Cardiac septum (tissue), 1 donor: ENCODE data around the gene ISL2. TPM values are rescaled to one million over a fixed set of nuclear protein-coding genes. Genes with fewer than 3 reads are reported as not detected.

Experiments used
- DNase-seq: peaks from one replicate; pipeline ENCODE4 v3.0.0-alpha.2; 2020; ENCODE audit warnings: low spot score
- intact Hi-C: fragments of 100-400 bp; cut with DNase I; formaldehyde crosslinking; loops from one replicate; pipeline ENCODE4 v1.14.0; 2022
- total RNA-seq: library from RNA; stranded (reverse); fragmentation: NEBNext Ultra II Directional; extraction: Animal tissue kit (Norgen Biotek cat#: 25700); gene quantifications from one replicate; pipeline ENCODE4 v1.2.1, GENCODE V29; 2021
- donor health status: DM: no; HTN: no; CAD: no.

ISL2 gene
- total RNA-seq, 1 donor from 2014 or later: not detected

DNA sequence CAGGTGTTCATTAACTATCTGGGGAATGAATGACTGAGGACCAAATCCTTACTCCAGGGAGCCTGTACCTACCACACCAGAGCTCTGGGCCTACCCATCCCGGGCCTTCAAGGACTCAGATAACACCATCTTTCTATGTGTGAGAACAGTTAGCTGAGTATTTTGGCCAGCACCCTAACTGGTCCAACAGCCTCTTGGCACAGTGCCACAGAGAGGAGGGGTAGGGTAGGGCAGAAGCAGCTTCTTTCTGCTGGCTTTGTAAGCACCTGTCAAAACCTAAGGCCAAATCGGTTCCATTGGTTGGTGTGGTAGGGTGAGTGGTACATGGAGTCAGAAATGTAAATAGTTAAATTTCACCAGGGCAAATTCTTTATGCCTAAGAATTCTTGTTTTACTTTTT, 26.7 kb downstream of the ISL2 start:
- intact Hi-C loops: no loop called here
- no peak for DNase-seq

GRCh38 chr15:76366714-76367113, 30.1 kb downstream of the ISL2 start:
- no peak for DNase-seq
- intact Hi-C loops: no loop called here

DNA sequence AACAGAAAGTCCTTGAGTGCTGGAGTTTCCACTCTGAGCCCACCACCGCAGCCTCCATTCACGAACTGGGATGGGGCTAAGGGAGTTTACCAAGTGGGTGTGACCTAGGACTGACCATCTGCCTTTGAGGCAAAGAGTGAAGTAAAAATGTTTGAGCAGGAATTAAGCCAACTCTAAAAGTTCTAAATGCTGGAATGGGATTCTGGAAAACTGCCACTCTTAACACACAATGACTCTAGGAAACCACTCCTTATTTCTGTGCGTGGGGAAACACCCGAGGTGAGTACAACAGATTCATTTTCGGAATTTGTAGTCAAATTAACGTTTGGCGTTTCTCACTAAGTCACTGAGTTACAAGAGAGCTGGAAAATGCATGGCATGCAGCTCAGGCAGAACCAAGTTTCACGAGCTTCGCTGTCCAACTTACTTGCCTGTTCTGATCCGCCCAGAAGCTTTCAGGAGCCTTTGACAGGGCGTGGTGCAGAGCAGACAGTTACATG, 31.6 kb downstream of the ISL2 start:
- DNase-seq: no peak
- intact Hi-C loops: no loop called here

- no peak for DNase-seq
- intact Hi-C loops: no loop called here
These were observed 39.5 kb downstream of the ISL2 start for GRCh38 chr15:76376029-76376428.

GRCh38 chr15:76376816-76377215, 40.2 kb downstream of the ISL2 start:
- DNase-seq: no peak
- intact Hi-C loops: no loop called here

DNA sequence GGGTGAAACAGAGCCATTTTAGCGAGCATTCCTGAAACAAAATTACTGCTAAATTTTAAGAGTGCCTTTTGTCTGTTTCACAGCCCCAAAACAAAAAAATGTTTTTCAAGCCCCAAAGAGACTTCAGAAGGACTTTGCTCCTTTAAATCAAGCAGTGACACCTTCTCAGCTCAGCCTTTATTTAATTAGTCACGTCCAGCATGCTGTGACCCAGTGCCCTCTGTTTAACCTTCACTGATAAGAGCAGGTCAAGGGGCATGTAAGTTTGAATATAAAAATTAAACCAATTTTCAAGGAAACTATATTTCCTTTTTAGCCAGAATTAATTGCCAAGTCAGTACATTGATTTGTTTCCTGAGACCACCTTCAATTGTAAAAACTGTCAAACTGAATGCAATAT, 40.6 kb downstream of the ISL2 start:
- intact Hi-C loops: no loop called here
- no peak for DNase-seq

GRCh38 chr15:76377751-76378150, 41.2 kb downstream of the ISL2 start:
- DNase-seq: no peak
- intact Hi-C loops: no loop called here

- intact Hi-C loops: no loop called here
- no peak for DNase-seq
These were observed 42.1 kb downstream of the ISL2 start for GRCh38 chr15:76378691-76379090.

GRCh38 chr15:76380249-76380648, 43.7 kb downstream of the ISL2 start:
- DNase-seq: no peak
- intact Hi-C loops: no loop called here

- DNase-seq: no peak
- intact Hi-C loops: no loop called here
These were observed 44.8 kb downstream of the ISL2 start for GRCh38 chr15:76381366-76381765.

DNA sequence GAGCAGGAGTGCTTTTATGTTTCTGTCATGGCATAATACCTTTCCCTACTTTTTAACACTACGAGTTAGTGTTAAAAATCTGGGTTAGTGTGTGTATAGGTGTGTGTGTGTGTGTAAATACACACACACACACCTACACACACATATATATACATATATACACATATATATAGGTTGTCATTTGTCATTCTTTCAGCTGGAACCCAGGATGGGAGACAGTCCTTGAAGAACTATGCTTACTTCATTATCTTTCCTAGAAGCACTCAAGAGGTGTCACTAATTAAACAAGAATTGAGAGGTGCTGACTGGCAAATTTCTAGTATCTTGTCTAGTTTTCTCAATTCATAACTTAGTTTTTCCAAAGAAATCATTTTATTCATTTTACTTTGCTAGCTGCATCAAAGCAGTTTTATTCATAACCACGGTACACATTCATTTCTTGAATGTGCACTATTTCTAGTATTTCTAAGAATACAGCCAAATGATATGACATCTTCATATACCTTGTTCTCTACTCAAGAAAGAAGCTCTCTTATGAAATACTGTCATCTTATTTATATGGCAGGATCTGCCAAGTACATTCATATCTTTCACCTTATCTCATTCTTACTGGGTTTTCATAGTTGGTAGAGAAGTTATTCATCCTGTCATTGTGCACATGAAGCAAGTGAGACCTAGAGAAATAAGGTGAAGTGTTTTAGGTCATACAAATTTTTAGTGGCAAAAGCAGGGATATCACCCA, 46.6 kb downstream of the ISL2 start:
- DNase-seq: no peak
- intact Hi-C loops: no loop called here

DNA sequence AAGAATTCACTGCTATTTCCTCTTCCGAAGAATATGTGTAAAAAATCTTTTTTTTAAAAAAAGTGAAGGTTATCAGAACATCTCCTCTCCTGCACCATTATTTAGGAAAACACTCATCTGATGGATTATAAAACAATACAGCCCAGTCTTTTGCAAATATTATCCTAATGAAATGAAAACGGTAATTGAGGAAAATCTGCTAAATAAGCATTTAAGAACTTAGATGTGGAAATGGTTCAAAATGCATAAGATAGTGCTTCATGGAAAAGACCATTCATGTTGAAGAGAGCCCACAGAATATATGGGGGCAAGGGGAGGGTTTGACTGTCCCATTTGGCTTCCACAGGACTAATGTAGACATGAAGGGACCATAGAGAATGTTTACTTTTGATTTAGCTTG, 47.8 kb downstream of the ISL2 start:
- intact Hi-C loops: no loop called here
- no peak for DNase-seq

DNA sequence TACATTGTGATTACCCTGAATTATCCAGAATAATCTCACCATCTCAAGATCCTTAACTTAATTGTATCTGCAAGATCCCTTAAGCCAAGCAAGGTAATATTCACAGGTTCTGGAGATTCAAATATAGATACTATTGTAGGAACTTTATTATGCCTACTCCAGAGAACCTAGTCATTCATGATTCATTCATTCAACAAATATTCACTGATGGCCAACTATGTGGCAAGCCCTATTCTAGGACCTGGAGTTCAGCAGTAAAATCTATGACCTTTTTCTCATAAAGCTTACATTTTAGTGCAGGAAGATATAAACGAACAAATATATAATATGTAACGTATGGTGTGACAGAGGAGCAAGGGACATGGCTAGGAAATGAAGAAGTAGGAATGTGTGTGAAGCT, 49.6 kb downstream of the ISL2 start:
- intact Hi-C loops: no loop called here
- no peak for DNase-seq

GRCh38 chr15:76386926-76387325, 50.4 kb downstream of the ISL2 start:
- no peak for DNase-seq
- intact Hi-C loops: no loop called here

DNA sequence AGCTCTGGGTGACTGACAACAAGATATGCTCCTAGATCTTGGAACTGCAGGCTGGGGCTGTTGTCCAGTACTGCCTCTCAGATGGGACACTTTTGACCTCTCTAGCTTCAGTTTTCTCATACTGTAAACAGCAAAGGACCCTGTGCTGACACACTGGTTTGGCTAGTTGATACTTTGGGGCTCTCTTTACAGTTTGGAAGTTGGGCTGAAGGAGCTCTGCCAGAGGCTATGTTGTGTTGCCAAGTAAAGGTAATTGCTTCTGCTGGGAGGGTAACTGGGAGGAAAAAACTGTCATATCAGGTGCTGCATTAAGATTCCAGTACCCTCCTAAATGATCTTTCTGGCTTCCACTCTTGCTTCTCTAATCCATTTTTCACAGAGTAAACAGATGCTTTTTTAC, 54.0 kb downstream of the ISL2 start:
- intact Hi-C loops: no loop called here
- DNase-seq: no peak

- DNase-seq: no peak
- intact Hi-C loops: no loop called here
These were observed 54.7 kb downstream of the ISL2 start for GRCh38 chr15:76391309-76391708.

DNA sequence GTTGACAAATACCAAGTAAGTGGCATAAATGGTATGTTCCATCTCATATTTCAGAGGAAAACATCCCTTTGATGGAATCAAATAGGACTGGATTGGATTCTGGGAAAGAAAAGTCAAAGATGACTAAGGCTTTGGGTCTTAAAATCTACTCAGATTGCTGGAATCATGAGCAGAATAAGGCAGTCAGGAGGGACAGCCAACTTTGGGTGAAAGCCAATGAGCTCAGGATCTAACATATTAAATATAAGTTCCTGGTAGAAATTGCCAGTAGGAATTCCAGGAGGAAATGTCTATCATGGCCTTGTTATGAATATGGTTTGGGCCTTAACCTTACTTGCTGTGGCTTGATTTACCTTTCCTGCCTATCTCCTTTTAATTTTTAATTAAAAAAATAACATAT, 55.3 kb downstream of the ISL2 start:
- DNase-seq: no peak
- intact Hi-C loops: no loop called here

Other genes with a start within 250 kb of the ISL2 start
- gene ETFA, start 25.3 kb upstream of the ISL2 start, total RNA-seq: 351 TPM